Thyroid gland (tissue), 4 donors: Measurements from ENCODE around the gene SUN1. TPM values are rescaled to one million over a fixed set of nuclear protein-coding genes. Genes with fewer than 3 reads are reported as not detected.

ENCODE experiments used
- DNase-seq, 2 donors: peaks; one replicate each; pipeline ENCODE4 v3.0.0-alpha.2; 2019
- H3K27ac ChIP-seq, 3 donors: fragments of 200-600 bp; sonication (generic); 1 replicate in 2 of 3; 2 replicates in 1 of 3; pipeline ENCODE4 v1.5.1; 2016 to 2019; ENCODE audit warnings: mild to moderate bottlenecking in 1 of 3, moderate library complexity in 1 of 3
- H3K27me3 ChIP-seq: fragments of 200-600 bp; sonication (generic); one replicate; pipeline ENCODE4 v1.5.1; 2019
- H3K36me3 ChIP-seq, 2 donors: fragments of 200-600 bp; sonication (generic); one replicate each; pipeline ENCODE4 v1.5.1; 2016 to 2019
- H3K4me1 ChIP-seq, 2 donors: fragments of 200-600 bp; sonication (generic); one replicate each; pipeline ENCODE4 v1.5.1; 2017 to 2019
- H3K4me3 ChIP-seq, 3 donors: fragments of 200-600 bp; sonication (generic); replicated peaks in 1 of 3; 1 replicate in 2 of 3; 2 replicates in 1 of 3; pipeline ENCODE4 v1.5.1; 2016; ENCODE audit warnings: mild to moderate bottlenecking in 1 of 3
- H3K9me3 ChIP-seq: fragments of 200-600 bp; sonication (generic); one replicate; pipeline ENCODE4 v1.5.1; 2017
- POLR2A ChIP-seq, 2 donors: fragments of 450-650 bp; IDR thresholded peaks; one replicate each; pipeline ENCODE4 v1.6.1; 2017; ENCODE audit warnings: antibody characterized with exemption in 2 of 2, mild to moderate bottlenecking in 2 of 2, moderate library complexity in 1 of 2
- WGBS, 2 donors: methylation state at CpG; one replicate each; pipeline ENCODE4 v1.1.5; 2017; 5-methylcytosine and 5-hydroxymethylcytosine counted together
- intact Hi-C: fragments of 100-400 bp; cut with DNase I; formaldehyde crosslinking; loops from one replicate; pipeline ENCODE4 v1.15.1; 2023
- total RNA-seq, 4 donors: library from RNA; depleted of rRNA; stranded (reverse); fragments of >200 nt; gene quantifications; one replicate each; pipeline ENCODE4 v1.2.3, GENCODE V29; 2016
- TF ChIP-seq, protein P1 (sequence below), 6 experiments: fragments of 200-600 bp in 3 of 6; fragments of 450-650 bp in 3 of 6; sonication (generic) in 3 of 6; IDR thresholded peaks; one replicate each; pipeline ENCODE4 v1.5.1; 2016 to 2019; ENCODE audit warnings: antibody characterized with exemption in 6 of 6, mild to moderate bottlenecking in 2 of 6, inconsistent platforms in 1 of 6, moderate library complexity in 1 of 6

Gene SUN1
- total RNA-seq, 4 donors from 2014 or later = 146 to 260 (median 186) TPM

GRCh38 chr7:876077-876971 is 44.0 kb downstream of the SUN1 start, which contains the start of gene GET4:
GET4 (plus strand) TSS chr7:876554; CDS start chr7:876646, 92 bp downstream.
- H3K4me3 ChIP-seq = peak within 1 kb of the TSS; percentile 57 to 85 (median 67)
- H3K27me3 ChIP-seq = no peaks in the 10 kb centered on the region
- WGBS, 2 donors = 1 to 3% methylated on average over 13 to 14 of the region's 129 CpGs
- peak within 1 kb of the TSS; percentile 76 to 87 (median 81) for H3K27ac ChIP-seq
- H3K36me3 ChIP-seq = no peaks in the 10 kb centered on the region
- DNase-seq = peak; percentile 95 to 97
- peaks cover 13 to 31% of the 10 kb centered on the region in 2 donors for H3K4me1 ChIP-seq
- no peaks in the 10 kb centered on the region for H3K9me3 ChIP-seq
- TF ChIP-seq POLR2A (IDR thresholded peaks at IDR 0.05) = peak; percentile 59 to 80
- TF ChIP-seq, protein P1, sequence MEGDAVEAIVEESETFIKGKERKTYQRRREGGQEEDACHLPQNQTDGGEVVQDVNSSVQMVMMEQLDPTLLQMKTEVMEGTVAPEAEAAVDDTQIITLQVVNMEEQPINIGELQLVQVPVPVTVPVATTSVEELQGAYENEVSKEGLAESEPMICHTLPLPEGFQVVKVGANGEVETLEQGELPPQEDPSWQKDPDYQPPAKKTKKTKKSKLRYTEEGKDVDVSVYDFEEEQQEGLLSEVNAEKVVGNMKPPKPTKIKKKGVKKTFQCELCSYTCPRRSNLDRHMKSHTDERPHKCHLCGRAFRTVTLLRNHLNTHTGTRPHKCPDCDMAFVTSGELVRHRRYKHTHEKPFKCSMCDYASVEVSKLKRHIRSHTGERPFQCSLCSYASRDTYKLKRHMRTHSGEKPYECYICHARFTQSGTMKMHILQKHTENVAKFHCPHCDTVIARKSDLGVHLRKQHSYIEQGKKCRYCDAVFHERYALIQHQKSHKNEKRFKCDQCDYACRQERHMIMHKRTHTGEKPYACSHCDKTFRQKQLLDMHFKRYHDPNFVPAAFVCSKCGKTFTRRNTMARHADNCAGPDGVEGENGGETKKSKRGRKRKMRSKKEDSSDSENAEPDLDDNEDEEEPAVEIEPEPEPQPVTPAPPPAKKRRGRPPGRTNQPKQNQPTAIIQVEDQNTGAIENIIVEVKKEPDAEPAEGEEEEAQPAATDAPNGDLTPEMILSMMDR (IDR thresholded peaks at IDR 0.05) = peak in 3 of 6 experiments; percentile 13 to 26 (median 20)
- intact Hi-C loops = no loop called here

- 0 to 1% methylated on average over 26 of the region's 26 CpGs for WGBS, 2 donors
- peaks cover 13 to 31% of the 10 kb centered on the region in 2 donors for H3K4me1 ChIP-seq
Observed at GRCh38 chr7:876972-877311, 44.7 kb downstream of the SUN1 start.

DNA sequence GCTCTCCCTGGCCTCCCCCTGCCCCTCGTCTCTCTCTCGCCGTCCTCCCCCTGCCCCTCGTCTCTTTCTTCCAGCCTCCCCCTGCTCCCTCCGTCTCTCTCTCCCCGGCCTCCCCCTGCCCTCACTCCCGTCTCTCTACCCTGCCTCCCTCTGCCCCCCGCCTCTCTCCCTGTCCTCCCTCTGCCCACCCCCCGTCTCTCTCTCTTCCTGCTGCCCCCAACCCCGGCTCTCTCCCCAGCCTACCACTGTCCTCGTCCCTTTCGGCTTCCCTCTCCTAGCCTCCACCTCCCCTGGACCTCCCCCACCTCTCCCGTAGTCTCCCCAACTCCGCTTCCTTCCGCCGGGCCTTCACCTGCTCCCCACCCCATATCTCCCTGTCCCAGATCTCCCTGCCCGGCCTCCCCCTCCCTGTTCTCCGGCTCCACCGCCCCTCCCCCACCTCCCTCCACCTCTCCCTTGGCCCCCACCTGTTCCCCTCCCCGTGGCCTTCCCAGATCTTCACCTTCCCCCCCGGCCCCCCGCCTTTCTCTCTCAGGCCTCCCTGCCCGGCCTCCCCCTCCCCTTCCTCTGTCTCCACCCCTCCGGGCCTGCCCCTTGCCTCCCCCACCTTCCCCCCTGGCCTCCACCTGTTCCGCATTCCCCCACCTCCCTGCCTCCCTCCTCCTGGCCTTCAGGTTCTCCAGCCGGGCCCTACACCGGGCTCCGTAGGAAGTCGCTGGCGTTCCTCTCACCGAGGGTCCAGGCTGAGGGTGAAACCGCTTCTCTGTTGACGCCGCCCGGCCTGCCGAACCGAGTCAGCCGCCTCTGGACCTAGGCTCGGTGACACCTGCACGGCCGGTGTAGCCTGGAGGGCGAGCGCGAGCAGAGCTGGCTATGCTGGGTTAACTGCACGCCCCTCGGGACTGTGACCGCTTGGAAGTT is 45.3 kb downstream of the SUN1 start:
- H3K9me3 ChIP-seq = no peaks in the 10 kb centered on the region
- peak overlapping the region in 2 of 3 donors; percentile 76 to 81 for H3K27ac ChIP-seq
- intact Hi-C loops = no loop called here
- no peak for DNase-seq
- TF ChIP-seq, protein P1 (IDR thresholded peaks at IDR 0.05) = no peak
- TF ChIP-seq POLR2A (IDR thresholded peaks at IDR 0.05) = no peak
- H3K27me3 ChIP-seq = no peaks in the 10 kb centered on the region
- H3K36me3 ChIP-seq = no peaks in the 10 kb centered on the region
- peak overlapping the region; percentile 57 to 85 (median 67) for H3K4me3 ChIP-seq
- WGBS, 2 donors = 7 to 12% methylated on average over 22 to 23 of the region's 47 CpGs
- H3K4me1 ChIP-seq = peaks cover 13 to 36% of the 10 kb centered on the region in 2 donors

More at GRCh38 chr7:876972-877311, 44.7 kb downstream of the SUN1 start:
- TF ChIP-seq POLR2A (IDR thresholded peaks at IDR 0.05) = no peak
- TF ChIP-seq, protein P1 (IDR thresholded peaks at IDR 0.05) = no peak
- Histone ChIP-seq H3K27ac (peak overlapping the region; percentile 39 to 81 (median 76)), H3K9me3 (no peaks in the 10 kb centered on the region), H3K27me3 (no peaks in the 10 kb centered on the region), H3K4me3 (peak overlapping the region; percentile 57 to 85 (median 67)), H3K36me3 (no peaks in the 10 kb centered on the region)
- no peak for DNase-seq
- intact Hi-C loops = no loop called here

DNA sequence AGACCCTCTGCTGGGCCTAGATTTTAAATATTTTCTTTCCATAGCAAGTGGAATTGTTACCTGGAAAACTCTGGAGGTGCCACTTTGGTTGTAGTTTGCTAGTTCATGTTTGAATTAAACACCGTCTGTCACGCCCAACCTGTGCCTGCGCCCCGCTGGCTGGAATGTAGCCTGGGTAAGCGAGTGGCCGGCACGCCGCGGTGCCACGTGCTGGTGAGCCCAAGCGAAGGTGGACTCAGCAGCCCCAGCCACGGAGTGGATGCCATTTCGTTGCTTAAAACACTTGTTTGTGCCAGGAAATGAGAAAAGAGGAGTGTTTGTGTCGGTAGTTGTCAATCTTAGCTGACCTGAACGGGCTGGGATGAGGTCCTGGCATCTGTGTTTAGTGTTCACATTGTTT is 46.8 kb downstream of the SUN1 start:
- 89 to 91% methylated on average over 15 of the region's 15 CpGs for WGBS, 2 donors
- Histone ChIP-seq H3K36me3 (no peaks in the 10 kb centered on the region), H3K27ac (no peak overlapping the region), H3K4me3 (no peak overlapping the region), H3K4me1 (peaks cover 17 to 39% of the 10 kb centered on the region in 2 donors), H3K27me3 (no peaks in the 10 kb centered on the region), H3K9me3 (no peaks in the 10 kb centered on the region)
- DNase-seq = no peak
- TF ChIP-seq, protein P1 (IDR thresholded peaks at IDR 0.05) = no peak
- TF ChIP-seq POLR2A (IDR thresholded peaks at IDR 0.05) = no peak
- intact Hi-C loops = no loop called here
